GM18909 (cell line): ENCODE measurements around the gene AAMDC.
A peak's percentile ranks its signal among the peaks of the same experiment; 100 is the strongest.
"Not testable (repeated sequence)": the region's sequence is repeated elsewhere in the genome, so short reads cannot be mapped to it uniquely, and the experiment has no call there.

ENCODE experiments used
- ATAC-seq: cut with Tn5 transposase; IDR thresholded peaks from one replicate; pipeline ENCODE4 v1.9.1; 2021; ENCODE audit warnings: mild to moderate bottlenecking; ENCODE audit not compliant: unreplicated experiment, poor library complexity

AAMDC gene

GRCh38 chr11:77819921-77820564 is 901 bp upstream of the AAMDC start:
- peak; percentile 15 for ATAC-seq

- no peak for ATAC-seq
Measured at GRCh38 chr11:77821349-77821851, 456 bp downstream of the AAMDC start.

- not testable (repeated sequence) for ATAC-seq
Measured at GRCh38 chr11:77822126-77822525, 1.2 kb downstream of the AAMDC start.

GRCh38 chr11:77823775-77824174 is 2.8 kb downstream of the AAMDC start:
- ATAC-seq = no peak

GRCh38 chr11:77828926-77829325 is 8.0 kb downstream of the AAMDC start:
- ATAC-seq = no peak

- no peak for ATAC-seq
Measured at GRCh38 chr11:77833302-77833701, 12.4 kb downstream of the AAMDC start.

- ATAC-seq = no peak
Measured at GRCh38 chr11:77842441-77843121, 21.6 kb downstream of the AAMDC start.

GRCh38 chr11:77843700-77844099 is 22.8 kb downstream of the AAMDC start:
- ATAC-seq = not testable (repeated sequence)

- no peak for ATAC-seq
Measured at GRCh38 chr11:77851503-77851902, 30.6 kb downstream of the AAMDC start.

GRCh38 chr11:77854838-77855237 is 33.9 kb downstream of the AAMDC start:
- no peak for ATAC-seq

GRCh38 chr11:77857906-77858457 is 37.0 kb downstream of the AAMDC start:
- ATAC-seq = not testable (repeated sequence)

- not testable (repeated sequence) for ATAC-seq
Measured at GRCh38 chr11:77861444-77861843, 40.5 kb downstream of the AAMDC start.

GRCh38 chr11:77865805-77866204 is 44.9 kb downstream of the AAMDC start:
- no peak for ATAC-seq

GRCh38 chr11:77866336-77866735 is 45.4 kb downstream of the AAMDC start:
- no peak for ATAC-seq

GRCh38 chr11:77868744-77869143 is 47.8 kb downstream of the AAMDC start:
- no peak for ATAC-seq

- ATAC-seq = no peak
Measured at GRCh38 chr11:77871855-77872254, 50.9 kb downstream of the AAMDC start.

- no peak for ATAC-seq
Measured at GRCh38 chr11:77873345-77873744, 52.4 kb downstream of the AAMDC start.

GRCh38 chr11:77874206-77874605 is 53.3 kb downstream of the AAMDC start:
- ATAC-seq = no peak

GRCh38 chr11:77876045-77876444 is 55.1 kb downstream of the AAMDC start:
- no peak for ATAC-seq

- not testable (repeated sequence) for ATAC-seq
Measured at GRCh38 chr11:77878247-77878646, 57.3 kb downstream of the AAMDC start.

GRCh38 chr11:77879218-77879617 is 58.3 kb downstream of the AAMDC start:
- ATAC-seq = no peak
